Measurements from ENCODE around the gene RASGRF1.

GRCh38 chr15:78991476-78991875 lies 99.1 kb downstream of the RASGRF1 start:
- no peak for TF ChIP-seq CTCF (conservative IDR thresholded peaks at IDR 0.05; ENCODE audit: low read depth, low read length)
- no peak for TF ChIP-seq EZH2phosphoT487 (IDR thresholded peaks at IDR 0.05; ENCODE audit: borderline replicate concordance, low read length)
